GM12878 (cell line): ENCODE results near the gene DENND1A. TPM values are rescaled to one million over a fixed set of nuclear protein-coding genes. Genes with fewer than 3 reads are reported as not detected.

Source experiments
- ATAC-seq: fragments of 200-7000 bp; cut with Tn5 transposase; 3 replicates; pipeline ENCODE4 v1.9.1; 2020; ENCODE audit warnings: mild to moderate bottlenecking, moderate library complexity
- BruUV-seq: library from RNA; stranded (reverse); fragments of 400-500 nt; replicated peaks from 2 replicates; lab custom pipeline; 2021; lab: Mats Ljungman, UMichigan
- CTCF ChIA-PET: fragments of 300-600 bp; sonication (Branson Sonifier 250); formaldehyde crosslinking; extraction: SDS; loops from one replicate; lab custom pipeline; 2021; ENCODE audit warnings: inconsistent platforms; lab: Yijun Ruan, JAX
- POLR2A ChIA-PET: fragments of 350-600 bp; formaldehyde crosslinking; extraction: SDS; loops from one replicate; lab custom pipeline; 2021; ENCODE audit warnings: inconsistent platforms; lab: Charles Lee
- RAD21 ChIA-PET: fragments of 300-600 bp; sonication (Branson Sonifier 250); formaldehyde crosslinking; loops from one replicate; lab custom pipeline; 2023; ENCODE audit warnings: antibody characterized with exemption; ENCODE audit not compliant: unreplicated experiment; lab: Charles Lee
- SMC1A ChIA-PET: fragments of 300-600 bp; sonication (Branson Sonifier 250); formaldehyde crosslinking; loops from one replicate; lab custom pipeline; 2023; ENCODE audit not compliant: unreplicated experiment, uncharacterized antibody; lab: Charles Lee
- DNase-seq: peaks from one replicate; pipeline ENCODE4 v3.0.0-alpha.2; 2011; ENCODE audit warnings: low read depth, low spot score
- FAIRE-seq: peaks from 3 replicates; lab custom pipeline; 2011; peaks lifted over from hg19 to GRCh38; lab: Jason Lieb, UNC
- H2AFZ ChIP-seq: 2 replicates; pipeline ENCODE4 v1.6.0; 2011; ENCODE audit warnings: low read depth, low read length, control low read depth; ENCODE audit not compliant: control insufficient read depth
- H3K27ac ChIP-seq: 2 replicates; pipeline ENCODE4 v1.5.1; 2011; ENCODE audit warnings: control low read depth; ENCODE audit not compliant: control insufficient read depth, insufficient read depth
- H3K27me3 ChIP-seq, 2 experiments: replicated peaks in 1 of 2; 2 replicates each; pipeline versions ENCODE4 v1.6.0 to v1.6.1; 2011; ENCODE audit warnings: low read length in 1 of 2; ENCODE audit not compliant: control insufficient read depth in 2 of 2, insufficient read depth in 2 of 2
- H3K36me3 ChIP-seq, 2 experiments: 2 replicates each; pipeline ENCODE4 v1.5.1; 2011; ENCODE audit warnings: low read length in 1 of 2; ENCODE audit not compliant: control insufficient read depth in 2 of 2, insufficient read depth in 2 of 2
- H3K4me1 ChIP-seq: 2 replicates; pipeline ENCODE4 v1.6.1; 2011; ENCODE audit warnings: mild to moderate bottlenecking, low read length, moderate library complexity, mixed read lengths; ENCODE audit not compliant: control insufficient read depth, insufficient read depth
- H3K4me2 ChIP-seq: 2 replicates; pipeline ENCODE4 v1.6.0; 2011; ENCODE audit warnings: control low read depth; ENCODE audit not compliant: control insufficient read depth, insufficient read depth
- H3K4me3 ChIP-seq: fragments of 200-600 bp; sonication (generic); 2 replicates; pipeline ENCODE4 v1.5.1; 2016
- H3K79me2 ChIP-seq: 2 replicates; pipeline ENCODE4 v1.6.0; 2011; ENCODE audit warnings: low read length; ENCODE audit not compliant: control insufficient read depth, insufficient read depth
- H3K9ac ChIP-seq: 2 replicates; pipeline ENCODE4 v1.8.0; 2011; ENCODE audit warnings: low read length, control low read depth, mixed read lengths; ENCODE audit not compliant: control insufficient read depth, insufficient read depth
- H3K9me3 ChIP-seq: replicated peaks from 3 replicates; pipeline ENCODE4 v1.5.1; 2011; ENCODE audit warnings: mild to moderate bottlenecking, low read length; ENCODE audit not compliant: control insufficient read depth, insufficient read depth
- H4K20me1 ChIP-seq: 2 replicates; pipeline ENCODE4 v1.6.0; 2011; ENCODE audit not compliant: control insufficient read depth, insufficient read depth
- ATF3 ChIP-seq: IDR thresholded peaks from 2 replicates; pipeline ENCODE4 v1.6.1; 2011; ENCODE audit warnings: low read depth, mild to moderate bottlenecking, low read length, moderate library complexity, borderline replicate concordance; ENCODE audit errors: extremely low read depth
- BCL11A ChIP-seq: IDR thresholded peaks from 2 replicates; pipeline ENCODE4 v1.6.1; 2011; ENCODE audit warnings: low read depth, low read length
- BMI1 ChIP-seq: fragments of 450-650 bp; IDR thresholded peaks from 2 replicates; pipeline ENCODE4 v1.6.1; 2016; ENCODE audit warnings: mild to moderate bottlenecking, moderate library complexity, borderline replicate concordance
- CBX3 ChIP-seq: fragments of 200-600 bp; sonication (generic); IDR thresholded peaks from 2 replicates; pipeline ENCODE4 v1.6.1; 2016; ENCODE audit warnings: low read depth, borderline replicate concordance
- CBX5 ChIP-seq: sonication (generic); IDR thresholded peaks from 2 replicates; pipeline ENCODE4 v1.6.1; 2016; ENCODE audit warnings: low read depth, moderate library complexity, mild to moderate bottlenecking, inconsistent platforms
- CTCF ChIP-seq, 3 experiments: IDR thresholded peaks in 2 of 3; conservative IDR thresholded peaks in 1 of 3; 2 replicates each; pipeline ENCODE4 v1.5.1; 2011; ENCODE audit warnings: low read depth in 3 of 3, low read length in 3 of 3, mild to moderate bottlenecking in 3 of 3, control low read depth in 2 of 3, moderate library complexity in 2 of 3, inconsistent platforms in 1 of 3, mixed read lengths in 1 of 3; ENCODE audit not compliant: control insufficient read depth in 2 of 3, insufficient read depth in 1 of 3; ENCODE audit errors: extremely low read depth in 1 of 3
- ESRRA ChIP-seq: IDR thresholded peaks from 2 replicates; pipeline ENCODE4 v1.6.1; 2012; ENCODE audit warnings: mild to moderate bottlenecking, low read length, improper control_type of control experiment
- HSF1 ChIP-seq: fragments of 150-350 bp; IDR thresholded peaks from 2 replicates; pipeline ENCODE4 v1.6.1; 2014; ENCODE audit warnings: mild to moderate bottlenecking, low read depth, low read length
- IRF5 ChIP-seq: fragments of 450-650 bp; IDR thresholded peaks from 2 replicates; pipeline ENCODE4 v1.6.1; 2017; ENCODE audit warnings: borderline replicate concordance
- NFYA ChIP-seq: IDR thresholded peaks from 2 replicates; pipeline ENCODE4 v1.6.1; 2011; ENCODE audit warnings: low read depth, mild to moderate bottlenecking, low read length, improper control_type of control experiment, borderline replicate concordance
- NKRF ChIP-seq: fragments of 450-650 bp; conservative IDR thresholded peaks from 2 replicates; pipeline ENCODE4 v1.6.1; 2017; ENCODE audit warnings: mild to moderate bottlenecking, moderate library complexity
- RAD51 ChIP-seq: fragments of 450-650 bp; IDR thresholded peaks from 2 replicates; pipeline ENCODE4 v1.6.1; 2016; ENCODE audit warnings: moderate library complexity, mild to moderate bottlenecking, inconsistent platforms
- RB1 ChIP-seq: fragments of 450-650 bp; formaldehyde crosslinking; IDR thresholded peaks from 2 replicates; pipeline ENCODE4 v1.6.1; 2017; ENCODE audit warnings: mild to moderate bottlenecking, borderline replicate concordance
- SMARCA5 ChIP-seq: fragments of 450-650 bp; IDR thresholded peaks from 2 replicates; pipeline ENCODE4 v1.6.1; 2017; ENCODE audit warnings: mild to moderate bottlenecking
- SP1 ChIP-seq: IDR thresholded peaks from one replicate; pipeline ENCODE4 v1.6.1; 2011; ENCODE audit warnings: low read depth, low read length
- TCF7 ChIP-seq: IDR thresholded peaks from 2 replicates; pipeline ENCODE4 v1.6.1; 2014; ENCODE audit warnings: antibody characterized with exemption, borderline replicate concordance
- WGBS: methylation state at CpG from one replicate; pipeline ENCODE4 v1.1.6; 2016; ENCODE audit warnings: low lambda C conversion rate; ENCODE audit not compliant: insufficient replicate concordance, insufficient coverage; ENCODE audit errors: missing lambda C conversion rate; 5-methylcytosine and 5-hydroxymethylcytosine counted together
- in situ Hi-C: fragments of 300-500 bp; cut with MboI; formaldehyde crosslinking; loops from 9 replicates; pipeline ENCODE4 v1.14.3; 2018; ENCODE audit warnings: mixed read lengths
- intact Hi-C: fragments of 100-400 bp; cut with micrococcal nuclease; formaldehyde crosslinking; loops from one replicate; pipeline ENCODE4 v1.14.2; 2022; ENCODE audit not compliant: unreplicated experiment
- polyA plus RNA-seq, 11 experiments: library from polyadenylated mRNA; depleted of rRNA in 4 of 11; unstranded in 6 of 11; stranded (reverse) in 5 of 11; fragments of >200 nt; fragmentation: Nextera tagmentation in 4 of 11; fragmentation: Illumina TruSeq in 1 of 11; extraction: Ambion mirVana in 4 of 11; extraction: Trizol in 1 of 11; gene quantifications; 1 replicate in 1 of 11; 2 replicates in 10 of 11; pipeline versions ENCODE4 v1.2.1 to v1.2.3, GENCODE V29; 2011 to 2016; ENCODE audit warnings: inconsistent platforms in 2 of 11, missing spikeins in 2 of 11, low read depth in 1 of 11
- total RNA-seq, 4 experiments: library from RNA; depleted of rRNA in 3 of 4; stranded (reverse); fragments of >200 nt in 3 of 4; fragmentation: Illumina TruSeq in 1 of 4; extraction: Trizol in 1 of 4; gene quantifications; 2 replicates each; pipeline versions ENCODE4 v1.2.1 to v1.2.3, GENCODE V29; 2013 to 2021

The DENND1A gene
- total and polyA plus RNA-seq, 10 of the 15 experiments (the other 5 are each of a cell fraction or from before 2014, with no cell fraction given) = 14.1 to 48.6 (median 35.2) TPM

DNA sequence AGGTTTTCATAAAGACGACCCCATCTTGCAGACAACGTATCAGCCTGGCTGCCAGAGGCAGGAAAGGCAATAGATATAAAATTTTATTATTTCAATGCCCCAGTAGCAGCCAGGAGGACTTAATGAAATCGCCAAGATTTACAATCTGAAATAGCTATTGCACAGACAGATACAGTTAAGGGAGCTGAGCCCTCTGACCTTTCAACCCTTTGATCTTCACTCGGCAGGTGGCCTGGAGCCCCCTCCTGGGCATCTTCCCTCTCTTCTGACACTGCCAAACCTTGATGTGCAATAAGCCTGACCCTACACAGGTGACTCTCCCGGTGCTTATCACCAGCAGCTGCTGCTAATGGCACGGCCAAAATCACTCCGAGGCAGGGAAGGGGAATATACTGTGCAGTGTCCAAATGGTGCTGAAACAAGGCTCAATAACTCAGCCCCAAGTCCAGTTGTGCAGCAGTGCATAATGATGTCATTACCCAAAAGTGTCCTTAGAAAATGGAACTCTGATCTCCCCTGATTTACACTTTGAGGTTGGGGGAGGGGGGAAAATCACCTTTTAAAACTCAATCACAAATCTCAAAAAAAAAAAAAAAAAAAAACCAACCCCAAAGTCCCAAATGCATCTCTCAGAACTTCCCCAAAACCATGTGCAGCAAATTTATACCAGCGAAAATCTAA lies 331.9 kb downstream of the DENND1A start:
- Histone ChIP-seq H3K9ac (no peak overlapping the region), H3K36me3 (no peaks in the 10 kb centered on the region), H3K27me3 (no peaks in the 10 kb centered on the region), H3K4me3 (no peak overlapping the region), H3K27ac (no peak overlapping the region), H2AFZ (no peak overlapping the region), H3K79me2 (no peaks in the 10 kb centered on the region), H3K4me2 (no peak overlapping the region), H3K4me1 (peaks cover 4% of the 10 kb centered on the region; the same call in 1 of the 2 replicates), H3K9me3 (no peaks in the 10 kb centered on the region), H4K20me1 (no peaks in the 10 kb centered on the region)
- FAIRE-seq (no peak), ATAC-seq (no peak), DNase-seq (no peak)
- BruUV-seq = no TSS peak
- ChIA-PET RAD21 (no interaction called here), CTCF (interaction anchor here (0.6 to 1.1 kb wide), 3 partner anchors 10 to 240 kb away, joined by 3 read pairs; no protein-coding TSS in a partner anchor), POLR2A (interaction anchor here (0.6 to 1.1 kb wide), 3 partner anchors 18 to 287 kb away, joined by 3 to 4 read pairs (median 3); no protein-coding TSS in a partner anchor), SMC1A (interaction anchor here (0.7 to 1.9 kb wide), 8 partner anchors 9 to 399 kb away, joined by 3 to 8 read pairs (median 4); no protein-coding TSS in a partner anchor)
- 97% methylated on average over 8 of the region's 8 CpGs for WGBS
- intact Hi-C loops (no loop called here), in situ Hi-C loops (no loop called here)
- TF ChIP-seq ESRRA (no peak), SP1 (no peak), IRF5 (no peak), RB1 (no peak), BCL11A (no peak), TCF7 (no peak), BMI1 (no peak), HSF1 (no peak), RAD51 (no peak), NKRF (no peak), CBX5 (no peak), CTCF (IDR thresholded peaks at IDR 0.05 in 2 of 3, conservative IDR thresholded peaks at IDR 0.05 in 1 of 3; ENCODE audit: control insufficient read depth in 2 of 3, extremely low read depth in 1 of 3, insufficient read depth in 1 of 3, low read depth in 3 of 3, low read length in 3 of 3) (no peak), CBX3 (no peak), SMARCA5 (no peak), ATF3 (no peak), NFYA (no peak)
